ENCODE measurements around the gene CEP112.

- no peak for TF ChIP-seq POLR2A (IDR thresholded peaks at IDR 0.05)
- TF ChIP-seq CTCF (IDR thresholded peaks at IDR 0.05) = no peak
Observed at GRCh38 chr17:65601145-65601544, 590.8 kb downstream of the CEP112 start.
